Measurements from ENCODE around the gene KIRREL3.

- TF ChIP-seq, protein P1, sequence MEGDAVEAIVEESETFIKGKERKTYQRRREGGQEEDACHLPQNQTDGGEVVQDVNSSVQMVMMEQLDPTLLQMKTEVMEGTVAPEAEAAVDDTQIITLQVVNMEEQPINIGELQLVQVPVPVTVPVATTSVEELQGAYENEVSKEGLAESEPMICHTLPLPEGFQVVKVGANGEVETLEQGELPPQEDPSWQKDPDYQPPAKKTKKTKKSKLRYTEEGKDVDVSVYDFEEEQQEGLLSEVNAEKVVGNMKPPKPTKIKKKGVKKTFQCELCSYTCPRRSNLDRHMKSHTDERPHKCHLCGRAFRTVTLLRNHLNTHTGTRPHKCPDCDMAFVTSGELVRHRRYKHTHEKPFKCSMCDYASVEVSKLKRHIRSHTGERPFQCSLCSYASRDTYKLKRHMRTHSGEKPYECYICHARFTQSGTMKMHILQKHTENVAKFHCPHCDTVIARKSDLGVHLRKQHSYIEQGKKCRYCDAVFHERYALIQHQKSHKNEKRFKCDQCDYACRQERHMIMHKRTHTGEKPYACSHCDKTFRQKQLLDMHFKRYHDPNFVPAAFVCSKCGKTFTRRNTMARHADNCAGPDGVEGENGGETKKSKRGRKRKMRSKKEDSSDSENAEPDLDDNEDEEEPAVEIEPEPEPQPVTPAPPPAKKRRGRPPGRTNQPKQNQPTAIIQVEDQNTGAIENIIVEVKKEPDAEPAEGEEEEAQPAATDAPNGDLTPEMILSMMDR (conservative IDR thresholded peaks at IDR 0.05), result no peak
- TF ChIP-seq ZFX (IDR thresholded peaks at IDR 0.05), result no peak
Observed at GRCh38 chr11:126480015-126480409, 520.6 kb downstream of the KIRREL3 start.
